GM12878 (cell line): ENCODE results near the gene GOLGA7B. TPM values are rescaled to one million over a fixed set of nuclear protein-coding genes. Genes with fewer than 3 reads are reported as not detected.

Experiments used
- ATAC-seq: fragments of 200-7000 bp; cut with Tn5 transposase; 3 replicates; pipeline ENCODE4 v1.9.1; 2020; ENCODE audit warnings: mild to moderate bottlenecking, moderate library complexity
- BruUV-seq: library from RNA; stranded (reverse); fragments of 400-500 nt; replicated peaks from 2 replicates; lab custom pipeline; 2021; lab: Mats Ljungman, UMichigan
- CTCF ChIA-PET: fragments of 300-600 bp; sonication (Branson Sonifier 250); formaldehyde crosslinking; extraction: SDS; loops from one replicate; lab custom pipeline; 2021; ENCODE audit warnings: inconsistent platforms; lab: Yijun Ruan, JAX
- POLR2A ChIA-PET: fragments of 350-600 bp; formaldehyde crosslinking; extraction: SDS; loops from one replicate; lab custom pipeline; 2021; ENCODE audit warnings: inconsistent platforms; lab: Charles Lee
- RAD21 ChIA-PET: fragments of 300-600 bp; sonication (Branson Sonifier 250); formaldehyde crosslinking; loops from one replicate; lab custom pipeline; 2023; ENCODE audit warnings: antibody characterized with exemption; ENCODE audit not compliant: unreplicated experiment; lab: Charles Lee
- SMC1A ChIA-PET: fragments of 300-600 bp; sonication (Branson Sonifier 250); formaldehyde crosslinking; loops from one replicate; lab custom pipeline; 2023; ENCODE audit not compliant: unreplicated experiment, uncharacterized antibody; lab: Charles Lee
- DNase-seq: peaks from one replicate; pipeline ENCODE4 v3.0.0-alpha.2; 2011; ENCODE audit warnings: low read depth, low spot score
- FAIRE-seq: peaks from 3 replicates; lab custom pipeline; 2011; peaks lifted over from hg19 to GRCh38; lab: Jason Lieb, UNC
- H2AFZ ChIP-seq: 2 replicates; pipeline ENCODE4 v1.6.0; 2011; ENCODE audit warnings: low read depth, low read length, control low read depth; ENCODE audit not compliant: control insufficient read depth
- H3K27ac ChIP-seq: 2 replicates; pipeline ENCODE4 v1.5.1; 2011; ENCODE audit warnings: control low read depth; ENCODE audit not compliant: control insufficient read depth, insufficient read depth
- H3K27me3 ChIP-seq, 2 experiments: replicated peaks in 1 of 2; 2 replicates each; pipeline versions ENCODE4 v1.6.0 to v1.6.1; 2011; ENCODE audit warnings: low read length in 1 of 2; ENCODE audit not compliant: control insufficient read depth in 2 of 2, insufficient read depth in 2 of 2
- H3K36me3 ChIP-seq, 2 experiments: 2 replicates each; pipeline ENCODE4 v1.5.1; 2011; ENCODE audit warnings: low read length in 1 of 2; ENCODE audit not compliant: control insufficient read depth in 2 of 2, insufficient read depth in 2 of 2
- H3K4me1 ChIP-seq: 2 replicates; pipeline ENCODE4 v1.6.1; 2011; ENCODE audit warnings: mild to moderate bottlenecking, low read length, moderate library complexity, mixed read lengths; ENCODE audit not compliant: control insufficient read depth, insufficient read depth
- H3K4me2 ChIP-seq: 2 replicates; pipeline ENCODE4 v1.6.0; 2011; ENCODE audit warnings: control low read depth; ENCODE audit not compliant: control insufficient read depth, insufficient read depth
- H3K4me3 ChIP-seq: fragments of 200-600 bp; sonication (generic); 2 replicates; pipeline ENCODE4 v1.5.1; 2016
- H3K79me2 ChIP-seq: 2 replicates; pipeline ENCODE4 v1.6.0; 2011; ENCODE audit warnings: low read length; ENCODE audit not compliant: control insufficient read depth, insufficient read depth
- H3K9ac ChIP-seq: 2 replicates; pipeline ENCODE4 v1.8.0; 2011; ENCODE audit warnings: low read length, control low read depth, mixed read lengths; ENCODE audit not compliant: control insufficient read depth, insufficient read depth
- H3K9me3 ChIP-seq: replicated peaks from 3 replicates; pipeline ENCODE4 v1.5.1; 2011; ENCODE audit warnings: mild to moderate bottlenecking, low read length; ENCODE audit not compliant: control insufficient read depth, insufficient read depth
- H4K20me1 ChIP-seq: 2 replicates; pipeline ENCODE4 v1.6.0; 2011; ENCODE audit not compliant: control insufficient read depth, insufficient read depth
- JUNB ChIP-seq: IDR thresholded peaks from 2 replicates; pipeline ENCODE4 v1.6.1; 2016; ENCODE audit warnings: antibody characterized with exemption, mild to moderate bottlenecking
- MAX ChIP-seq: IDR thresholded peaks from 2 replicates; pipeline ENCODE4 v1.6.1; 2012; ENCODE audit warnings: low read depth, low read length, improper control_type of control experiment
- MTA2 ChIP-seq: fragments of 450-650 bp; IDR thresholded peaks from 2 replicates; pipeline ENCODE4 v1.6.1; 2016; ENCODE audit warnings: low read depth, mild to moderate bottlenecking, moderate library complexity
- NFXL1 ChIP-seq: fragments of 450-650 bp; IDR thresholded peaks from 2 replicates; pipeline ENCODE4 v1.6.1; 2017; ENCODE audit warnings: antibody characterized with exemption, mild to moderate bottlenecking, borderline replicate concordance
- PAX8 ChIP-seq: fragments of 450-650 bp; IDR thresholded peaks from 2 replicates; pipeline ENCODE4 v1.6.1; 2017; ENCODE audit warnings: mild to moderate bottlenecking, moderate library complexity
- POLR2AphosphoS5 ChIP-seq: IDR thresholded peaks from 2 replicates; pipeline ENCODE4 v1.6.1; 2011; ENCODE audit warnings: mild to moderate bottlenecking, low read length, inconsistent platforms
- RCOR1 ChIP-seq: conservative IDR thresholded peaks from 2 replicates; pipeline ENCODE4 v1.6.1; 2012; ENCODE audit warnings: low read depth, low read length, improper control_type of control experiment
- SREBF1 ChIP-seq: IDR thresholded peaks from 2 replicates; pipeline ENCODE4 v1.6.1; 2012; ENCODE audit warnings: mild to moderate bottlenecking, low read length
- YY1 ChIP-seq: IDR thresholded peaks from 2 replicates; pipeline ENCODE4 v1.6.1; 2011; ENCODE audit warnings: low read depth, mild to moderate bottlenecking, low read length
- WGBS: methylation state at CpG from one replicate; pipeline ENCODE4 v1.1.6; 2016; ENCODE audit warnings: low lambda C conversion rate; ENCODE audit not compliant: insufficient replicate concordance, insufficient coverage; ENCODE audit errors: missing lambda C conversion rate; 5-methylcytosine and 5-hydroxymethylcytosine counted together
- in situ Hi-C: fragments of 300-500 bp; cut with MboI; formaldehyde crosslinking; loops from 9 replicates; pipeline ENCODE4 v1.14.3; 2018; ENCODE audit warnings: mixed read lengths
- intact Hi-C: fragments of 100-400 bp; cut with micrococcal nuclease; formaldehyde crosslinking; loops from one replicate; pipeline ENCODE4 v1.14.2; 2022; ENCODE audit not compliant: unreplicated experiment
- polyA plus RNA-seq, 11 experiments: library from polyadenylated mRNA; depleted of rRNA in 4 of 11; unstranded in 6 of 11; stranded (reverse) in 5 of 11; fragments of >200 nt; fragmentation: Nextera tagmentation in 4 of 11; fragmentation: Illumina TruSeq in 1 of 11; extraction: Ambion mirVana in 4 of 11; extraction: Trizol in 1 of 11; gene quantifications; 1 replicate in 1 of 11; 2 replicates in 10 of 11; pipeline versions ENCODE4 v1.2.1 to v1.2.3, GENCODE V29; 2011 to 2016; ENCODE audit warnings: inconsistent platforms in 2 of 11, missing spikeins in 2 of 11, low read depth in 1 of 11
- total RNA-seq, 4 experiments: library from RNA; depleted of rRNA in 3 of 4; stranded (reverse); fragments of >200 nt in 3 of 4; fragmentation: Illumina TruSeq in 1 of 4; extraction: Trizol in 1 of 4; gene quantifications; 2 replicates each; pipeline versions ENCODE4 v1.2.1 to v1.2.3, GENCODE V29; 2013 to 2021
- TF ChIP-seq, protein P1 (sequence below): fragments of 450-650 bp; IDR thresholded peaks from 2 replicates; pipeline ENCODE4 v1.6.1; 2016; ENCODE audit warnings: mild to moderate bottlenecking, moderate library complexity, borderline replicate concordance
- TF ChIP-seq, protein P2 (sequence below): fragments of 450-650 bp; IDR thresholded peaks from 2 replicates; pipeline ENCODE4 v1.6.1; 2016; ENCODE audit warnings: mild to moderate bottlenecking
- TF ChIP-seq, protein P3 (sequence below): fragments of 450-650 bp; formaldehyde crosslinking; IDR thresholded peaks from 2 replicates; pipeline ENCODE4 v1.5.0; 2022; ENCODE audit warnings: mild to moderate bottlenecking, missing genetic modification characterization

GOLGA7B gene
- total and polyA plus RNA-seq, 10 of the 15 experiments (the other 5 are each of a cell fraction or from before 2014, with no cell fraction given): 0.01 to 0.02 (median 0.01) TPM; not detected in 7

DNA sequence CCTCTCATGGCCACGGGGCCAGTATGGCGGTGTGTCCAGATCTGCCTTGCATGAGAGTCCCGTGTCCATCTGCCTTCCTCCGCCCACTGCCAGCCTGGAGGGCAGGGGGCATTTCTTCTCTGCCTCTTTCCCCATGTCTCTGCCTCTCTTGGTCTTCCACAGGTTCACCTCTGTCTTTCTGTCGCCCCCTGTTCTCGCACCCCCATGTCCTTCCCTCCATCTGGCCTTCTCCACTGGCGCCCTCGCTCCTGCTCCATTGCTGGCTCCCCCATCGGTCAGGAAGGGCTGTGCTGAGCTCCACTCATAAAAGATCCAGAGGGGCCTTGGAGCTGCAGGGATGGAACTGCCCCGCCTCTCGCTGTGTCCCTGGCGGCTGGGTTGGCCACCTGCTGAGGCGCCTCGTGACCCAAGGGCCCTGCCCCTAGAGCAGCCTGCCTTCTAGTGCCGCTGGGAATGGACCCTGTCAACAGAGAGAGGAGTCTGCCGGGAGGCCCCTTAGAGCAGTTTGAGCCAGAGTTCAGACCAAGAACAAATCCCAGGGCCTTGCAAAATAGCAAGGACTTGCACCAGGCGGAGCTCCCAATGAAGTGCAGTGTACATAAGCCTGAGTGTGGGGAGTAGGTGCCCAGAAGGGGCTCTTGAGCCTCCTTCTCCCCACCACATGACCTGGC lies 42.0 kb downstream of the GOLGA7B start (continued):
- TF ChIP-seq, protein P1, sequence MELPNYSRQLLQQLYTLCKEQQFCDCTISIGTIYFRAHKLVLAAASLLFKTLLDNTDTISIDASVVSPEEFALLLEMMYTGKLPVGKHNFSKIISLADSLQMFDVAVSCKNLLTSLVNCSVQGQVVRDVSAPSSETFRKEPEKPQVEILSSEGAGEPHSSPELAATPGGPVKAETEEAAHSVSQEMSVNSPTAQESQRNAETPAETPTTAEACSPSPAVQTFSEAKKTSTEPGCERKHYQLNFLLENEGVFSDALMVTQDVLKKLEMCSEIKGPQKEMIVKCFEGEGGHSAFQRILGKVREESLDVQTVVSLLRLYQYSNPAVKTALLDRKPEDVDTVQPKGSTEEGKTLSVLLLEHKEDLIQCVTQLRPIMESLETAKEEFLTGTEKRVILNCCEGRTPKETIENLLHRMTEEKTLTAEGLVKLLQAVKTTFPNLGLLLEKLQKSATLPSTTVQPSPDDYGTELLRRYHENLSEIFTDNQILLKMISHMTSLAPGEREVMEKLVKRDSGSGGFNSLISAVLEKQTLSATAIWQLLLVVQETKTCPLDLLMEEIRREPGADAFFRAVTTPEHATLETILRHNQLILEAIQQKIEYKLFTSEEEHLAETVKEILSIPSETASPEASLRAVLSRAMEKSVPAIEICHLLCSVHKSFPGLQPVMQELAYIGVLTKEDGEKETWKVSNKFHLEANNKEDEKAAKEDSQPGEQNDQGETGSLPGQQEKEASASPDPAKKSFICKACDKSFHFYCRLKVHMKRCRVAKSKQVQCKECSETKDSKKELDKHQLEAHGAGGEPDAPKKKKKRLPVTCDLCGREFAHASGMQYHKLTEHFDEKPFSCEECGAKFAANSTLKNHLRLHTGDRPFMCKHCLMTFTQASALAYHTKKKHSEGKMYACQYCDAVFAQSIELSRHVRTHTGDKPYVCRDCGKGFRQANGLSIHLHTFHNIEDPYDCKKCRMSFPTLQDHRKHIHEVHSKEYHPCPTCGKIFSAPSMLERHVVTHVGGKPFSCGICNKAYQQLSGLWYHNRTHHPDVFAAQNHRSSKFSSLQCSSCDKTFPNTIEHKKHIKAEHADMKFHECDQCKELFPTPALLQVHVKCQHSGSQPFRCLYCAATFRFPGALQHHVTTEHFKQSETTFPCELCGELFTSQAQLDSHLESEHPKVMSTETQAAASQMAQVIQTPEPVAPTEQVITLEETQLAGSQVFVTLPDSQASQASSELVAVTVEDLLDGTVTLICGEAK: no peak
- TF ChIP-seq NFXL1: no peak
- TF ChIP-seq, all 136 proteins: peak for 0

GRCh38 chr10:97892506-97892905 lies 42.9 kb downstream of the GOLGA7B start:
- Histone ChIP-seq H3K9ac (no peak overlapping the region), H3K4me2 (no peak overlapping the region), H3K4me3 (no peak overlapping the region), H2AFZ (no peak overlapping the region), H4K20me1 (no peaks in the 10 kb centered on the region), H3K4me1 (no peaks in the 10 kb centered on the region), H3K36me3 (no peaks in the 10 kb centered on the region), H3K27ac (no peak overlapping the region), H3K79me2 (no peaks in the 10 kb centered on the region), H3K27me3 (peaks cover 0 to 2% of the 10 kb centered on the region in 2 experiments; a peak in 2 of 4 replicates), H3K9me3 (no peaks in the 10 kb centered on the region)
- FAIRE-seq (no peak), ATAC-seq (no peak), DNase-seq (no peak)
- in situ Hi-C loops (no loop called here), intact Hi-C loops (no loop called here)
- CTCF ChIA-PET: no interaction called here
- POLR2A ChIA-PET: no interaction called here
- no TSS peak for BruUV-seq
- TF ChIP-seq SREBF1 (no peak), JUNB (no peak), POLR2AphosphoS5 (no peak), MTA2 (no peak), YY1 (no peak), PAX8 (no peak), MAX (no peak), RCOR1 (no peak)
- TF ChIP-seq, protein P2, sequence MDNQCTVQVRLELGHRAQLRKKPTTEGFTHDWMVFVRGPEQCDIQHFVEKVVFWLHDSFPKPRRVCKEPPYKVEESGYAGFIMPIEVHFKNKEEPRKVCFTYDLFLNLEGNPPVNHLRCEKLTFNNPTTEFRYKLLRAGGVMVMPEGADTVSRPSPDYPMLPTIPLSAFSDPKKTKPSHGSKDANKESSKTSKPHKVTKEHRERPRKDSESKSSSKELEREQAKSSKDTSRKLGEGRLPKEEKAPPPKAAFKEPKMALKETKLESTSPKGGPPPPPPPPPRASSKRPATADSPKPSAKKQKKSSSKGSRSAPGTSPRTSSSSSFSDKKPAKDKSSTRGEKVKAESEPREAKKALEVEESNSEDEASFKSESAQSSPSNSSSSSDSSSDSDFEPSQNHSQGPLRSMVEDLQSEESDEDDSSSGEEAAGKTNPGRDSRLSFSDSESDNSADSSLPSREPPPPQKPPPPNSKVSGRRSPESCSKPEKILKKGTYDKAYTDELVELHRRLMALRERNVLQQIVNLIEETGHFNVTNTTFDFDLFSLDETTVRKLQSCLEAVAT: no peak
- TF ChIP-seq, protein P3, sequence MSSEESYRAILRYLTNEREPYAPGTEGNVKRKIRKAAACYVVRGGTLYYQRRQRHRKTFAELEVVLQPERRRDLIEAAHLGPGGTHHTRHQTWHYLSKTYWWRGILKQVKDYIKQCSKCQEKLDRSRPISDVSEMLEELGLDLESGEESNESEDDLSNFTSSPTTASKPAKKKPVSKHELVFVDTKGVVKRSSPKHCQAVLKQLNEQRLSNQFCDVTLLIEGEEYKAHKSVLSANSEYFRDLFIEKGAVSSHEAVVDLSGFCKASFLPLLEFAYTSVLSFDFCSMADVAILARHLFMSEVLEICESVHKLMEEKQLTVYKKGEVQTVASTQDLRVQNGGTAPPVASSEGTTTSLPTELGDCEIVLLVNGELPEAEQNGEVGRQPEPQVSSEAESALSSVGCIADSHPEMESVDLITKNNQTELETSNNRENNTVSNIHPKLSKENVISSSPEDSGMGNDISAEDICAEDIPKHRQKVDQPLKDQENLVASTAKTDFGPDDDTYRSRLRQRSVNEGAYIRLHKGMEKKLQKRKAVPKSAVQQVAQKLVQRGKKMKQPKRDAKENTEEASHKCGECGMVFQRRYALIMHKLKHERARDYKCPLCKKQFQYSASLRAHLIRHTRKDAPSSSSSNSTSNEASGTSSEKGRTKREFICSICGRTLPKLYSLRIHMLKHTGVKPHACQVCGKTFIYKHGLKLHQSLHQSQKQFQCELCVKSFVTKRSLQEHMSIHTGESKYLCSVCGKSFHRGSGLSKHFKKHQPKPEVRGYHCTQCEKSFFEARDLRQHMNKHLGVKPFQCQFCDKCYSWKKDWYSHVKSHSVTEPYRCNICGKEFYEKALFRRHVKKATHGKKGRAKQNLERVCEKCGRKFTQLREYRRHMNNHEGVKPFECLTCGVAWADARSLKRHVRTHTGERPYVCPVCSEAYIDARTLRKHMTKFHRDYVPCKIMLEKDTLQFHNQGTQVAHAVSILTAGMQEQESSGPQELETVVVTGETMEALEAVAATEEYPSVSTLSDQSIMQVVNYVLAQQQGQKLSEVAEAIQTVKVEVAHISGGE (CRISPR knock-in tag): no peak
- RAD21 ChIA-PET: no interaction called here
- 11% methylated on average over 2 of the region's 2 CpGs for WGBS
- SMC1A ChIA-PET: no interaction called here
